CD4-positive, alpha-beta T cell treated with Interleukin-6 at 100 ng/mL for 8 hours (primary cell): Measurements from ENCODE around the gene TMPRSS11D.

Experiments
- DNase-seq: peaks from one replicate; pipeline ENCODE4 v3.0.0-alpha.2; 2020; ENCODE audit warnings: mixed read lengths, low spot score

TMPRSS11D gene

DNA sequence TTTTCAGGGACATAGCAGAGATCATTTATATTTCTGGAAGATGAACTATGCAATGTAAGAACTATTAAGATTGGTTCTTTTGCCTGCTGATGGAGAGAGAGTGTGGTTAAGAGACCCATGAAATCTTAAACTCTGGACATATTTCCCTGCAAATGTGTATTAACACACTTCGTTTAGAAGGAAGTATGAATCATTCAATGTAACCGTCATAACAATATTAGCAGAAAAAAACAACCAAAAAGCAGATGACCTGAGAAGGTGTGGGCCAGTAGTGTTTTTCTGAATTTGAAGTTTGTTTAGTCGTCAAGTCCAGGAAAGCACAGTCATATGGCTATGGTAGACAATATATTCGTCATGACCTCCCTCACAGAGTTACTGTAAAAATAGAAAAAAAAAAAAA, 2.5 kb upstream of the TMPRSS11D start:
- no peak for DNase-seq

DNA sequence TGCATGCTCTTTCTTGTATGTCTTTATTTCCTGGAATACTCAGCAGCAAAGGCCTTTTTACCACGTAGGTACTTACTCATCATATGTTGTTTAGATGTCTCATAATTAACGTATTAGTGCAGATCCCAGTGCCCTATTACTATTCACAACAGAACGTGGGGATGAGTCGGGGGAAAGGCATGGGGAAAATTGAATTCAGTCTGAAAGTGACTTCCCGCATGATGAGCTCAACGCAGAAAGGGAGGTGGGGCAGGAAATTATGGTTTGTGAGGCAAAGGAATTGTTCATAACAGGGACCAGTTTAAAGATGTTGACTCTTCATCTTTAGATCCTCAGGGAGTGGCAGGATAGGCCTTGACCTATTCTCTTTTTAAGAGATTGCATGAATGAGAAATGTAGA, 2.0 kb upstream of the TMPRSS11D start:
- no peak for DNase-seq

DNA sequence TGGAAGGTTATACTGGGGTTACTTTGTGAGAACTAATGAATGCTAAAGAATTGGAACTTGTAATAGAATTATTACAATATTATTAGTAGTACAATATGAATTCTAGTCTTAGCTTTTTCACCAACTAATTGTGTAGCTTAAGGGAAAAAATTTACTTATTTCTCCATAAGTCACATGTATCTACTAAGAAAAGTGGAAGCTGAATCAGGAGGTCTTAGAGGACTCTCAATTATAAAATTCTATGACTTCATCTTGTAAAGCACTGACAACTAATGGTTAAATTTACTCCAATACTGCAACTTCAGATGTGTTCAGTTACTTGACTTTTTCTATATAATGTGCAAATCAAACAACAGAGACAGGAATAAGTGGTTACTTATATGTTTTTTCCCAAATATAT, 899 bp upstream of the TMPRSS11D start:
- no peak for DNase-seq

DNA sequence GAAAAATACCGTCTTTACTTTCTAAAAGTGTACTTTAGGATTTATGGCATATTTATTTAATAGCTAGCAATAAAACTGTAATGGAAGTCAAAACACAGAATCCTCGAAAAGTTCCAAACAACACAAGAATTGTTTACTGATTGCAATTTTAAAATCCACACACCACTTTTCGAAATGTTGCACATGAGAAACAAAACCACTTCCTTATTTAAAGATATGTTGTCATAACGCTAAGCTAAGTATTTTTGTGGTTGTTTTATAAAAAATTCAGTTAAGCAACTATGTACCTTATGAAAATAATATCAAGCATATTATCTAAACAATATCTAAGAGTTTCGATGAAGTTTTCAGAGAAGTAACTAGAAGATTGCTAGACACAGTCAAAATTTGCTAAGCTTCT, 344 bp downstream of the TMPRSS11D start:
- DNase-seq = no peak

DNA sequence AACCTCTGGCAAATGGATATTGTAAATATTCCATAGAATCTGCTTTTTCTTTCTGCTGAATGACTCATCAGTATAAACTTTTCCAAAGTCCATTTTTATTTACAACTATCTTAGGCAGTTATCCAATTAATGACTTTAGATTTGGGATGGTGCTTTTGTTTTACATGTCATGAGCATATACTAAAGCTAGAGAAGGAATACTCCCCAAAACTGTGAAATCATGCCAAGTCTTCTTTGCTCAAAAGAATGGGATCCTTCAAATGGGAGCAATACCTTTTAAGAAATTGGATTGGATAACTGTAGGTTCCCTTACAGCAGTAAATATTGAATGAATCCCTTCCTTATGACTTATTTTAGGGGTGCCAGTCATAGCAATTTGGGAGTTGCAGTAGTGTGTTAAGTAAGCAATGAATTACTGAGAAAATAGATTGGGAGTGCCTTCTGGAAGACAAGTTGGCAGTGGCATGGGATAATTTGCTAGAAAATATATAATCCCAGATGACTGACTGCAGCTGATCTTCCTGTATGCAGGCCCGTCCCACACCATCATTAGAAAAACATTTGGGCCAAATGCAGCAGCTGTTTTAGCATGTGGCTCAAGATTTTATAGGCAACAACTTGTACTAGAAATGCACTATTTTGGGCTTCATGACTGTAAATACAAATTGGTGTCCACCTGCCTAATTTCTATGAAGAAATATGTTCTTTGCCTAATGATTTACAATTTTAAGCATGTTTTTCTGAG, 2.8 kb downstream of the TMPRSS11D start:
- no peak for DNase-seq

DNA sequence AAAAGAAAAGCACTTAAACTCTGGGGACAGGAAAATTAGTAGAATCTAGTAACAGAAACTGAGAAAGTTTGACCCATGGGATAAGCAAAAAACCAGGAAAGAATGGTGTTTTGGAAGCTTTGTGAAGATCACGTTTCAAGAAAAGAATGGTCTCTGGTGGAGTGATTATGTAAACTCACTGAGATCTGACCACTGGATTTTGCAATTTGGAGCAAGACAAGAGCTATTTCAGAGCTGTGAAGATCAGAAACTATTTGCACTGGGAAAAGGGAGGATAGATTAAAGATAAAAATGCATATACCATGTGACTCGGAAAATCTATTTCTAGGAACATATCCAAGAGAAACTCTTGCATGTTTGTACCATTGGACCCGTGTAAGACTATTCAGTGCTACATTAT, 4.3 kb downstream of the TMPRSS11D start:
- no peak for DNase-seq

DNA sequence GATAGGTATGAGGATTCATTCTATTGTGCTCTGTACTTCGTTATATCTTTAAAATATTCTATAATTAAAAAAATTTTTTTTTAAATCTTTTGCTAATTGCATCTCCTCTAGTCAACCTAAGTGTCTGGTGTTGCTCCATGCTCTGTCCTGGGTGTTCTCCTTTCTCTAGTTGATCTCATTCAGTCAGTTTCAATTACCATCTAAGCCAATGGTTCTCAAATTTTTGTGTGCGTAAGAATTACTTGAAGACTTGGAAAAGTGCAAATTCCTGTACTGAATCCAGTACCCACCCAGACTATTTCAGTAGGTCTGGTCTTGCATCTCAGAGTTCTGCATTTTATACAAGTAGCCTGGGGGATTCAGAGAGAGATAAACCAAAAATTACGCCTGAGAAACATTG, 6.7 kb downstream of the TMPRSS11D start:
- DNase-seq = no peak

DNA sequence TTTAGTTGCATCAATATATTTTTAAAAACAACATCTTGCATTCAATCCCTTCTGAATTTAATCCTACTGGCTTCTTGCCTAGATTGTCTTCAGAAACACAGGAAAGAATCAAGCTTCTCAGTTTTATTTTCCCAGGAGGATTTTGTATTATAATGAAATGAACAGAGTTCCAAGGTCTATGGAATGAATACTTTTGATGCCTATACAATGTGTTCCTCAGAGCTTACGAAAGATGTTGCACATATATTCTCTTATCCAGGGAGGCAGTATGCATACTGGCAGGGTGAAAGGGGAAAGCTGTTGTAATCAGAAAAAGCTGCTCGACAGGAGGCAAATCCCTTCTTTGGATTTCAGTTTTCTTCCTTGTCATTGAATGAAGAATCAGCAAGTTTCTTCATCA, 8.8 kb downstream of the TMPRSS11D start:
- no peak for DNase-seq

DNA sequence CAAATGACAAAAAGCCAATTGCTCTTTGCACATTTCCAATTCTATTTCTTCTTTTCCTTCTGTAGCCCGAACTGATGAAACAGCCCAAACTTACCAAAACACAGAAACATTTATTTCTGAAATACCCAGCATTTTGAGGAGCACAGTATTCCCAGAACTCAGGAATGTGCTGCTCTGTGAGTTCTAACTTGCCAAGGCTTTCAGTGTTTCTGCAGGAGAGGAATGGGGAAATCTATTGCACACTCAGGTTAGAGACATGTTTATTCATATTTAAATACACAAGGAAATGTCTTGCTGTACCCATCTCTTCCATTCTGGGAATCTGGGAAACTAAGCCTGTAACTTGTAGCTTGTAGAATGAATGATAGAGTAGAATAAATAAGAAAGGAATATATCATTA, 10.7 kb downstream of the TMPRSS11D start:
- DNase-seq = no peak

DNA sequence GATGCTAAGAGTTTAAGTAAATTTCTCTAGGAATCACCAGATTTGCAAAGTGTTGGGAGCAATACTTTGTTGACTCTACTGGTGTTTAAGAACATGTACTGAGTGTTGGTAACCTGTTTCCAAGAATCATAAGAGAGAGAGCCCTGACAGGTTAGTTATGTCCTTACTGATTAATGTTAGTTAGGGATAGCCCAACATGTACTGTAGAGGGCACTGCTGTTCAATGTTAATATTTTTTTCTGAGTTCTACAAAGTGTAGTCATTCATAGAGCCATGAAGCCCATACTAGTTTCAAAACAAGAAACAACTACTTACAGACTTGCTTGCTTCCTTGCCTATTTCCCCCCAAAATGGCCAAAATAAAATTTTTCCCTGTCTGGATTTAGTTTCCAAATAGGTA, 11.9 kb downstream of the TMPRSS11D start:
- DNase-seq = no peak

DNA sequence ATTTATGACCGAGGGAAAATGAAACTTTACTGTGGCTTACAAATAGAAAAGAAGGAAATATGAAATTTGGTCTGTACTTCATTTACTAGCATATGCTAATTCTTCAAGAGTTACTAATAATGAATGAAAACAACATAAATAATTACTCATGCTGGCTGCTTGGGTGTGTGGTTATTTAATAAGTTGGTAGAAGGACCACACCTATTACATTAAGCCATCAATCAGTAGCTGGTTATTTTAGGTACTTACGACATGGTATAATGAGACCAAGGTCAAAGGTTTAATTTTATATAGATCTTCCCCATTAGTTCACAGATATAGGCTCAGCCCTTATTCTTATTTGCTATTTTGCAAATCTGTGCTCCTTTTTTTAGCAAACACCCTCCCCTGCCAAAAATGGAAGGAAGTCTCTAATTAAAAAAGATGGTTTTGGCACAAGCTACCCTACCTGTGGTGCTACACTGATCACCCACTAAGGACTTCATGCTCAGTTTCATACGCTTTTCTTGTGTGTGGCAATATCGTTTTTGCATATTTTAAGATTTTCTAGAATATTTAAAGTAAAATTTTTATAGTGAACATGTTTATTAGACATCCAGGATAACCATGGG, 14.1 kb downstream of the TMPRSS11D start:
- no peak for DNase-seq

DNA sequence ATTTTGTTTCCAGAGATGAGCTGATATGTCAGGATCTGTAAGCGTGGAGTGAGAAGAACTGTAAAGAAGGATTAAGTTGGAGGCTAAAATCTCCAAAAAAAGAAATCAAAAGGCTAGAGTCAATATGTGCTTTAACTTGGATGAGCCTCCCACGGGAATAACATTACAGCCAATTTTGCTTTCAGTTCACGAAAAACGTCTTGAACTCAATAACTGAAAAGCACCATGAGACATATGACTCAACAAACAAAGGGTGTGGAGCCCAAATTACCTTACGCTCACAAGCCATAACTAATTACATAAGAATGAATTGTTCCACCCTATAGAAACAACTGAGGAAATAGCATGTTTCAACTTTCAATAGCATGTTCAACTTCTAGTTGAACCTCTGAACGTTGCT, 22.3 kb downstream of the TMPRSS11D start:
- no peak for DNase-seq

DNA sequence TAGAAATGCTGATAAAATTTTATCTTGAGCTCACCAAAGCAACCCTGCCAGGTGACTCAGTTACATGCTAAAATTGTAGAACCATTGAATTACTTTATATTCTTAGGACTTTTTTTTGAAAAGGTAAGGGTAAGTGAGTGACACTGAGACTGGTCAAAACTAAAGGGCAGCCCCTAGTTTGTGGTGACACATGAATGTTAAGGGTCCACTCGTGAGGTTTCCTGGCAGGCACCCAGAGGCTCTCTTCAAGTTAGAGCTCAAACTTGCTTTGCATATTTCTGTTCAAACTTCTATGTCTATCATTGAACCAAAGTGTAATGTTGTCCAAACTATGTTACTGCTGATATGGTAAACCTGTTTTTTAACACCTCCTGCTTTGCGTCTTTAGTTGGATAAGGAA, 30.5 kb downstream of the TMPRSS11D start:
- no peak for DNase-seq

DNA sequence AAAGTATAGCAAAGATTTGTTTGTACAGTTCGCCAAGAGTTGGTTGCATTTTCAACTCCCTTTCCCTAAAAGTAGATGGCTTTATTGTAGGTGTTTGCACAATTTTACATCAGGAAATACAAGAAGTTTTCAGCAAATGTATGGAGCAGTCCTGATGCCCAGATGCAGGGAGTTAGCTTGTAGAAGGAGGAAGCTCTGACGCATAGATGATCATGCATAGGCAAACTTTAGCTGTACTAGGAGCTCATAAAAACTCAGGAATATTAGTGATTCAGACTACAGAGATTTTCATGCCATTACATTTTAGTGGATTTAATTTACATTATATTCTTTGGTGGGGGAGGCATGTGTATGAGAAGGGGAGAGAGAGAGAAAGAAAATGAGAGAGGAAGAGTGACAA, 62.9 kb downstream of the TMPRSS11D start:
- no peak for DNase-seq

DNA sequence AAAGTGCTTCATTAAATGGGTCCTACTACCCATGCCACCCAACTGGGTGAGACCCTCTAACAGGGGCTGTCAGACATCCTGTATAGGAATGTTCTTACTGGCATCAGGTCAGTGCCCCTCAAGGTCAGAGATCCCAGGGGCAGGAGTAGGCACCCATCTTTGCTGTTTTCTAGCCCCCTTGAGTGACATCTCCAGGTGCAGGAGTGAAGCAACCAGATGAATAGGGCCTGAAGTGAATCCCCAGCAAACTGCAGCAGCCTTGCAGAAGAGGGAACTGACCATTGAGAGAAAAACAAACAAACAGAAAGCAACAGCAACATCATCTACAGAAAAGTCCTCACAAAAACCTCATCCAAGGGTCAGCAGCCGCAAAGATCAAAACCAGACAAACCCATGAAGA, 73.8 kb downstream of the TMPRSS11D start:
- no peak for DNase-seq

DNA sequence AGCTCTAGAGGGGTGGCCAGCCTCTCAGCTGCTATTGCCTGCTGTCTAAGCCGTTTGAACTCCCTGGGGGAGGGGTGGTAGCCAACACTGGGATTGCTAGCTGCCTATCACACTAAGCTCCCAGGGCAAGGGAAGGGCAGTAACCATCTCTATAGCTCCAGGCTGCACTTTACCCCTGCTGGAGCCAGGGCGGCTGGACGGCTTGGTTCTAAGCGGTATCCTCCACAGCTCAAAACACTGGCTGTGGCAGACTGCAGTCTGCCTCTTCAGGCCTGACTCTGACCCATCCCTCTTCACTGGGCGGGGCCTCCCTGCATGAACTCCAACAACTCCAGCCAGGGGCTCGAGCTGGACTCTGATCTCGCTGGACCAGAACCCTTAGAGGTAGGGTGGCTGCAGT, 74.3 kb downstream of the TMPRSS11D start:
- no peak for DNase-seq

DNA sequence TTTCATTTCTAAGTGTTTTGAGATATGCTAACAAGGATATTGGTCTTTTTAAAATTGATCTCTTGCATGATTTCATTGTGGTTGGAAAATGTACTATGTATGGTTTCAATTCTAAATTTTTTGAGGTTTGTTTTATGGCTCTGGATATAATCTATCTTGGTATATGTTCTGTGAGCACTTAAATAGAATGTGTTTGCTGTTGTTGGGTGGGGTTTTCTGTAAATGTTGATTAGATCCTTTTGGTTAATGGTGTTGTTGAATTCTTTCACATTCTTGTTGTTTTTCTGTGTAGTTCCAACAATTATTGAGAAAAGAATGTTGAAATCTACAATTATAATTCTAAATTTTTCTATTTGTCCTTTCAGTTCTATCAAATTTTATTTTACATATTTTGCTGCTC, 87.0 kb downstream of the TMPRSS11D start:
- DNase-seq = no peak

DNA sequence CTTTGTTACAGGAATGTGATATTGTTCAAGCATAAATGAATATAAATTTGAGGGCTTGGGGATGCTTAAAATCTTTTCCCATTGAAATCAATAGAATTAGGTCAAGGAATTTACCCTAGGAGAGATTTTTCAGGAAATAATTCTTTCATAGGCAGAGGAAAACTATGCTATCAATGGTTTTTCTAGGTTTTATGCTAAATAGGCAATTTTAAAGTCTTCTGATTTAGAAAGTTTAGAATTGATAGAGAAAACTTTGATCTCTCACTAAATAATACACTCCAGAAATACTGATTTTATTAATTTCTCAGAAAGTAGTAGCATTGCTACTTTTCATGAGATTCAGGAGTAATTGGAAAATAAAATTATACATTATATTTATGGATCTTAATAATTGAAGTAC, 93.1 kb downstream of the TMPRSS11D start:
- no peak for DNase-seq

DNA sequence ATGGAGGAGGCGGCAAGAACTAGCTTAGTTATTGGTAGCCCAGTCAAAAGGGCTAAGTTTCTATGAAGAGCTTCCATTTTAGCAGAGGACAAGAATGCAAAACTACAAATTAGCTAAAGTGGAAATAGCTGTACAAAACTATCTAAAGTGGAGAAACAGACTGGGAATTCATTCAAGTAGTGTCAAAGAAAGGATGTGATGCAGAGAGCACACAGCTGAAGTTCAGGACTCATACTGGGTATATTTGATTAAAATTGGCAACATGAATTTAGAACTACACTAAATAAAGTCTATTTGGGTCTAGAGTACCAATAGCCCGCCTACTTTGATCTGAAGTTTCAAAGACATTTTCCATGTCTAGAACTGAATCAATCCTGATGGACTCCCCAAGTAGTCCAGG, 96.5 kb downstream of the TMPRSS11D start:
- DNase-seq = no peak

DNA sequence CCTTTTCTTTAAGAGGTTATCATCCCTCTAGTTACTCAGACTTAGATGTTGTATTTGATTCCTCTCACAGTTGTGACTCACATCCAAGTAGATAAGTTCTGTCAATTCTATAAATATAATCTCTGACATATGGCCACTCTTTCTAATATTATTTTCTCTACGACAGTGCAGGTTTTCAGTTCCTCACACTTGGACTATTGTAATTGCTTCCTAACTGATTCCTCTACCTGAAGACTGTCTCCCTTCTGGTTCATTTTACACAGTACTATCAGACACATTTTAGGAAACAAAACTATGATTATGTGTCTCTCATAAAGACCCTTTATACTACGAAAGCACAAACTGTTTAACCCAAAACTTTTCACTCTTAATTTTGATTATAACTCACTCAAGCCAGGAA, 98.3 kb downstream of the TMPRSS11D start:
- DNase-seq = no peak

DNA sequence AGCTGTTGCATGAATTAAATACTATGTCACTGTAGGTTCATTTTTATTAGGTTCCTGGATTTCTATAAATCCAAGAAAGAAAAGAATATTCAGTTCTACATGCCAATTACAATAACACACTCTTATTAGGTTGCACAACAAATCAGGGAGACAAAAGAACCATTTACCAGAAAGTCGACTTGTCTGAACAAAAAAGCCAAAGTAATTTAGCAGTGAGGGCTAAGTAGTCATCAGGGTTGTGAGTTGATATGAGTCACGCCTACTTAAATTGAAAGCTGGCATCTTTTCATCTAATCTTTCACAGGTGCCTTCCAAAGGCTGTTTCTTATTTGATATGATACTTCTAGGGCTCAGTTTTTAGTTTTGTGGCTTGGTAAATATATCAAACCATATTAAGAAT, 104.2 kb downstream of the TMPRSS11D start:
- DNase-seq = no peak

DNA sequence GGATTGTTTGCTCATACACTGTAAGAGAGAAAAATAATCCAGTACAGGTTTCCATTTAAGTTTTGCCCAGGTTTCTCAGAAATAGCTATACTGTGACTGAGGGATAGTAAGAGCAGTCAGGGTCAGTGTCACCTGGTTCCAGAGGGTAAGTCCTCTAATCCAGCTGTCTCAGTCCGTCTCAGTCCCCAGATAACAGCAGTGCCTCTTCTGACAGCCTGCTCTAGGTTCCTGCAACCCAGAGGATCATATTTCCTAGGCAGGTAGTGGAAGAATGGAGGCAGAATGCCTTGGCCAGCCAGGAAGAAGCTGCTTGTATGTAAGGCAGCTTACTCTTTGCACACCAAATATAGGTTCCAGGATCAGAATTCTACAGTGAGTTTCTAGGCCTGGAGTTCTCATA, 107.1 kb downstream of the TMPRSS11D start:
- no peak for DNase-seq
